HG03139 (cell line): ENCODE measurements around the gene KRTAP10-12.
"Not testable (repeated sequence)": the region's sequence is repeated elsewhere in the genome, so short reads cannot be mapped to it uniquely, and the experiment has no call there.

Experiments
- ATAC-seq: cut with Tn5 transposase; IDR thresholded peaks from one replicate; pipeline ENCODE4 v1.9.1; 2021; ENCODE audit not compliant: unreplicated experiment

KRTAP10-12 gene, protein sequence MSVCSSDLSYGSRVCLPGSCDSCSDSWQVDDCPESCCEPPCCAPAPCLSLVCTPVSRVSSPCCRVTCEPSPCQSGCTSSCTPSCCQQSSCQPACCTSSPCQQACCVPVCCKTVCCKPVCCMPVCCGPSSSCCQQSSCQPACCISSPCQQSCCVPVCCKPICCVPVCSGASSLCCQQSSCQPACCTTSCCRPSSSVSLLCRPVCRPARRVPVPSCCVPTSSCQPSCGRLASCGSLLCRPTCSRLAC

DNA sequence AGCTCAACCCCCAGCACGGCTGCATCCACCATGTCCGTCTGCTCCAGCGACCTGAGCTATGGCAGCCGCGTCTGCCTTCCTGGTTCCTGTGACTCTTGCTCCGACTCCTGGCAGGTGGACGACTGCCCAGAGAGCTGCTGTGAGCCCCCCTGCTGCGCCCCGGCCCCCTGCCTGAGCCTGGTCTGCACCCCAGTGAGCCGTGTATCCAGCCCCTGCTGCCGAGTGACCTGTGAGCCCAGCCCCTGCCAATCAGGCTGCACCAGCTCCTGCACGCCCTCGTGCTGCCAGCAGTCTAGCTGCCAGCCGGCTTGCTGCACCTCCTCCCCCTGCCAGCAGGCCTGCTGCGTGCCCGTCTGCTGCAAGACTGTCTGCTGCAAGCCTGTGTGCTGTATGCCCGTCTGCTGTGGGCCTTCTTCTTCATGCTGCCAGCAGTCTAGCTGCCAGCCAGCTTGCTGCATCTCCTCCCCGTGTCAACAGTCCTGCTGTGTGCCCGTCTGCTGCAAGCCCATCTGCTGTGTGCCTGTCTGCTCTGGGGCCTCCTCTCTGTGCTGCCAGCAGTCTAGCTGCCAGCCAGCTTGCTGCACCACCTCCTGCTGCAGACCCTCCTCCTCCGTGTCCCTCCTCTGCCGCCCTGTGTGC, at the start of gene KRTAP10-12:
Gene KRTAP10-12 (plus strand): TSS at position 1 of the 639 bp plus-strand sequence. CDS start 30 bp downstream, at position 31.
- ATAC-seq, result not testable (repeated sequence)

DNA sequence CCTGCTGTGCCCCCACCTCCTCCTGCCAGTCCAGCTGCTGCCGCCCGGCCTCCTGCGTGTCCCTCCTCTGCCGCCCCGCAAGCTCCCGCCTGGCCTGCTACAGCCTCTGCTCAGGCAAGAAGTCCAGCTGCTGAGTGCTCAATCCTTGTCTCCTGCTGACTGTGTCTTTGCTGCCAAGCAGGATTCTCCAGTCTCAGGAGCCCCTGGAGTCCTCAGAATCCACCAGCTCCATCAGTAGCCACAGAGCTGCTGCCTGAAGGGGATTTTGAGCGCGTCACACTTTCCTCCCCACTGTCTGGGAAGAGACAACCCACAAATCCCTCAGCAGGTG, 49.8 kb upstream of the KRTAP10-12 start:
- ATAC-seq, result no peak

DNA sequence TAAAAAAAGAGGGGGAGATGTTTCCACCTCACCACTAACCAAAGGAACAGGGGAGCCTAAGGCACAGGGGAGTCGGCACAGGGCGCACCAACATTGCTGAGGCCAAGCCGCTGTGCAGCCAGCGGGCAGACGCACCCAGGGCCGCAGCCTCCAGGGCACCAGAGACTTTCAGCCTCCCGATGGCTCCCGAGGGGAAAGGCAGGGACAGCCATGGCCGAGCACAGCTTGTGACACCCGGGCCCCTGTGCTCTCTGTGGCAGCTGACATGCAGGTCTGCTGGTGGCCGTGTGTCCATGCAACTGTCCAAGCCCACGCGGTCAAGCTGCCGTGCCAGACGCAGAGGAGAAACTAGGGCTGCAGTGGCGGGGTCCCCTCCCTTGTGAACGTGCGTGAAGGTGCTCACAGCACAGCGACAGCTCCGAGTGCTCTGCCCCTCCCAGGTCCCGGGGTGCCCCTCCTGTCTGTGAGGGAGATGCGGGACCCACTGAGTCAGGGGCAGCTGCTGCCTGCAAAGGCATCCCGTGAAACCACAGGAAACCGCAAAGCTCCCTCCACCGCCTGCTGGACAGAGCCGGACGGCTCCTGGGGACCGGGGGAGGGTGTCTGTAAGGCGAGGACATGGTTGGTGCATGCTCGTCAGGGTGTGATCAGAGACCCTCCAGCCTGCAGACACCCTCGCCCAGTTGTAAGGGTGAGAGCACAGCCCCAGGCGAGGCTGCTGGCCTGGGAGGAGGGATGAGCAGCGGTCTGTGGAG, 48.2 kb upstream of the KRTAP10-12 start:
- ATAC-seq, result no peak

DNA sequence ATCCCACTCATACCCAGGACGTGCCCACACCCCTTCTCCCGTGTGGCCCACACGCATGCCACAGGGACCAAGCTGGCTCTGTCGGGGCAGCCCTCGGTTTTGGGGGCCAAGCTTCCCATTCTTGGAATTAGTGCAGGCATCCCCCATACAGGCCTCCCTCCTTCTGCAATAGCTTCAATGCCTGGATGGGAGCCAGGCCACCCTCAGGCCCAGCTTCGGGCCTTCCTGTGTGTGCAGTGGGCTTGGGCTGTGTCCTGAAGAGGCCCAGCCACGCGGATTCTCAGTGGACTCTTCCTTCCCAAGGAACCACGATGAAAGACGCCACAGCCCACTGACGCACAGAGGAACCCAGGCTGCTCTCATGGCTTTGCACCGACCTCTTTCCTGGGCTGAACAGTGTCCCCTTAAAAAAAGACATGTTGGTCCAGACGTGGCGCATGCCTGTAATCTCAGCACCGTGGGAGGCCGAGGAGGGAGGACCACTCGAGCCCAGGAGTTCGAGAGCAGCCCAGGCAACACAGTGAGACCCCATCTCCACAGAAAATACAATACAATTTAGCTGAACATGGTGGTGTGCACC, 47.4 kb upstream of the KRTAP10-12 start:
- ATAC-seq, result no peak

DNA sequence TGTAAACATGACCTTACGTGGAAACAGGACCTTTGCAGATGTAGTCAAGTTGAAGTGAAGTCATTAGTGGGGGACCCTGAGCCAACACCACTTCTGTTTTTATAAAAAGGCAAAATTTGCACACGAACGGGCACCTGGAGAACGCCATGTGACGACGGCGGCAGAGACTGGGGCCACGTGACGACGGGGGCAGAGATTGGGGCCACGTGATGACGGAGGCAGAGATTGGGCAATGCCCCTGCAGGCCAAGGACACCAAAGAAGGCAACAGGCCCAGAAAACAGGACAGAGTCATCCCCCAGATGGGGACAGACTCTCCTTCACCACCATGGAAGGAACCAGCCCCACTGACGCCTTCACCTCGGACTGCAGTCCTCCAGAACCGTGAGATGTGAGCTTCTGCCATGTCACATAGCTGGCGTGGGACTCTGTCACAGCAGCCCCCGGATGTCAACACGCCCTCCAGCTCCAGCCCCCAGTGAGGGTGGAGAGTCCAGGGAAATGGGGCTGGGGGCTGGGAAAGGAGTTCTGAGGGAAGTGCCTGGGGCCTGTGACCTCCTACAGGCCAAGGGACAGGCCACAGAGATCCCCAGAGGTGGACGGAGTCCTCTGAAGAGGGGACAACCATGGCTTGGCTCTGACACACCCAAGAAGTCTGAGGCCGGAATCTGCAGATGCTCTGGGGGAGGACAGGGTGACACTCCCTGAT, 46.6 kb upstream of the KRTAP10-12 start:
- no peak for ATAC-seq

DNA sequence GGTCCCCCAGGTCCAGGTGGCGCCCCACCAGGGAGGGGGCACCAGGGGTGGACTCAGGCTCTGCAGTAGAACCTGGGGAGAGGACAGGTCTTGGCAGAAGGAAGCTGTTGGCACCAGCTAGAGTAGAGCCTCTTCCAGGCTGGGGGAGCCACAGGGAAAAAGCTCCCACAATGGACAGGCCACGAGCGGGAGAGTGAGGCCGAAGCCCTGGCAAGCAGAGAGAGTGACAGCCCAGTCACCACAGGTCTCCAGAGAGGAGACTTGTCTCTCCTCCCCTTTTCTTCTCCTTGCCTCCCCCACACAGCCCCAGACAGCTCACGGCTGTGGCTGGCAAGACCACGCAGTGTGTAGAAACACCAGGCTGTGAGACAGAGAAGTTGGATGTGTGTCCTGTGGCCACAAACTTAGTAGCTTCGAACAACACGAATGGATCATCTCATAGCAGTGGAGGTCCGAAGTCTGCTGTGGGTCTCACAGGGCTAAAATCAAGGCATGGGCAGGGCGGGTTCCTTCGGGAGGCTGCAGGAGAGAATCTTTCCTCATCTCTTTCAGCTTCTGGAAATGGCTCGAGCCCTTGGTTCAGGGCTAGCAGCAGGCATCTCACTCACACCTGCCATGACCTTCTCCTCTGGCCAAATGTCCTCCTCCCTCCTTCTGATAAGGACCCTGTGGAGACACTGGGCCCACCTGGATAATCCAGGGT, 45.8 kb upstream of the KRTAP10-12 start:
- ATAC-seq, result no peak

DNA sequence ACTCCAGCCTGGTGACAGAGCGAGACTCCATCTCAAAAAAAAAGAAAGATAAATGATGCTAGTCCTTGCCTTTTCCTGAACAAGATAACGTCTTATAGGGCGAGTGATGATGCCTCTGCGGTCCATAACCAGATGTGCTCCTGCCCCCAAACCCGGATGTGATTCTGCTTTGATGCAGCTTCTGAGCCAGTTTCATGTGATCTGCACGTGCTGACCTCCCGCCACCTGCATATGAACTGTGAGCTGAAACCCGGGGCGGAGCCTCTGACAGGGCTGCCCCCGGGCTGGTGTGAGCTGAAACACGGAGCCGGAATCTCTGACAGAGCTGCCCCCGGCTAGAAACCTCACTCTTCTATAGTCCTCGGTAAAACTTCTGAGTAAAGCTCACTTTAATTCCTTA, 43.8 kb upstream of the KRTAP10-12 start:
- ATAC-seq, result no peak

DNA sequence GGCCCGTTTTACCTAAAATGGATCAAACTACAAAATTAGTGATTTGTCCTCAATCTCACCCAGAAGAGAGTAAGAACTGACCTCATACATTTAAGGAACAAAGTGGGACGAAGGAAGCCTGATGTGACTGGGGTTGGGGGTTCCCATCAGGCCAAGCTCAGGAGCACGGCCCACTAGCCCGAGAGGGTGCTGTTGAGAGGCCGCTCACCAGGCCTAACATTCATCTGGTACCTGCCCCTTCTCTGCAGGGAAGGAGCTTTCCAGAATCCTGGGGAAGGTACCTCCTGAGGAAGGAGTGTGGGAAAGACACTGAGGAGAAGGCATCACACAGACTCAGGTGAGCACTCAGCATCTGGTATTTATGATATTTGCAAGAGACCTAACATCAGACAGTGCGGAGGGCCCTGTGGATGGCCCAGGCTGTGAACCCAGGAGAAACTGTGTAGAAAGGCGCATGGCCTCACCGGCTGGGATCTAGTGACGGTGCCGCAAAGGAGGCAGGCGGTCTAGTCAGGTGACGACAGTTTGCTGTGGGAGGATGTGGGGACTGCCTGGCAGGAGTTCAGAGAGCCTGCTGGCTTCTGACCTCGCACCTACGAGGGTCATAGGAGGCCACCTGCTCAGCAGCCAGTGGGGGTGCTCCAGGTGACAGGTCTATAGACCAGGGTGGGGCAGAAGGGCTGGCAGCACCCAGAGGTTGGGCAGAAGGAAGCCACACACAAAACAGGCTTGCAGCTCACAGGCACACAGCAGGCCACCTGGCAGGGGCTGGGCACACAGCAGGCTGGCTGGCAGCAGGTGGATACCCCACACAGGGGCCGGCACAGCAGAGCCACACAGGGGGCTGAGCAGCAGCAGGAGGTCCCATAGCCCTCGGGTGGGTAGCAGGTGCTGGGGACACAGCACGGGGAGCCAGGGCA, 43.1 kb upstream of the KRTAP10-12 start:
- ATAC-seq, result no peak

DNA sequence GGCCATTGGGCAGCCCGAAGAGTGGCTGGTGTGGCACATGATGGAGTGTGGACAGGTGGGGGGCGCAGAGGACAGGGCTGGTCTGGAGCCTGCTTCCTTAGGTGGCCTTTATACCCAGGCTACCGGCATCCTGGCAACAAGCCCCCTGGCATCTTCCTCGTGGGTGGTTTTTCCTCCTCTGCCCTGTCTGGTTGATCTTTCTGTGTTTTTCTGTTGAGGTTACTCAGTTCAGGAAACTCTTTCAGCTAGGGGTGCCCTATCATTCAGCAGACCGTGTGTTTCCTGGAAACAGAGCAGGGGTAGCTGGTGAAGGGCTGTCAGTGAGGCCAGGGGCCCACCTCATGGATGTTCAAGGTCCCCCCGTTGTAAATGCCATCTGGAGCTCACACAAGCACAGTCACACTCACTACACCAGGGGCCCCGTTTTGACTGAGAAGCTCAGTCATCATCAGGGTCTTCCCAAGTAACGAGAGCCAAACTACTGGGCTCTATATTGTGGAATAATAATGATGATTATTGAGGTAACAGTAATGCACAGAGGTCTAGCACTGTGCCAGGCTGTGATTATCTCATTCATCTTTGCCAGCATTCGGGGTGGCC, 42.3 kb upstream of the KRTAP10-12 start, which contains the start of gene KRTAP12-4:
Gene KRTAP12-4 (minus strand): TSS at position 84 of the 600 bp plus-strand sequence. CDS start 45 bp downstream, at position 39.
- ATAC-seq, result no peak

DNA sequence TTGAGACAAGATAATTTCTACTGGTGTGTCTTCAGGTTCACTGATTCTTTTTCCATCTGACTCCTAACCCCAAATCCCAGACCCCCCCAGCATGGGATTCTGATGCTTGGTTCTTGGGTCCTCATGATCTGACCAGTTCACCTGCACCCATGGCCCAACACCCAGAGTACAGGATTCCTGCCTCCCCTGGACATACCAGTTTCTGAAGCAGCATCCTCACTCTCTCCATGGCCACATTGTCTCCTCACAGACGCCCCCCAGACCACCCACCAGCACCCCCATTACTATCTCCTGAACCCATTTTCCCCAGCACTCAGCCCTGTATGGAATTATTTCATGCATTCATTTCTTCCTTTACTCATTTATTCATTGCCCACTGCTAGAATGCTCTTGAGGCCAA, 40.1 kb upstream of the KRTAP10-12 start:
- no peak for ATAC-seq

DNA sequence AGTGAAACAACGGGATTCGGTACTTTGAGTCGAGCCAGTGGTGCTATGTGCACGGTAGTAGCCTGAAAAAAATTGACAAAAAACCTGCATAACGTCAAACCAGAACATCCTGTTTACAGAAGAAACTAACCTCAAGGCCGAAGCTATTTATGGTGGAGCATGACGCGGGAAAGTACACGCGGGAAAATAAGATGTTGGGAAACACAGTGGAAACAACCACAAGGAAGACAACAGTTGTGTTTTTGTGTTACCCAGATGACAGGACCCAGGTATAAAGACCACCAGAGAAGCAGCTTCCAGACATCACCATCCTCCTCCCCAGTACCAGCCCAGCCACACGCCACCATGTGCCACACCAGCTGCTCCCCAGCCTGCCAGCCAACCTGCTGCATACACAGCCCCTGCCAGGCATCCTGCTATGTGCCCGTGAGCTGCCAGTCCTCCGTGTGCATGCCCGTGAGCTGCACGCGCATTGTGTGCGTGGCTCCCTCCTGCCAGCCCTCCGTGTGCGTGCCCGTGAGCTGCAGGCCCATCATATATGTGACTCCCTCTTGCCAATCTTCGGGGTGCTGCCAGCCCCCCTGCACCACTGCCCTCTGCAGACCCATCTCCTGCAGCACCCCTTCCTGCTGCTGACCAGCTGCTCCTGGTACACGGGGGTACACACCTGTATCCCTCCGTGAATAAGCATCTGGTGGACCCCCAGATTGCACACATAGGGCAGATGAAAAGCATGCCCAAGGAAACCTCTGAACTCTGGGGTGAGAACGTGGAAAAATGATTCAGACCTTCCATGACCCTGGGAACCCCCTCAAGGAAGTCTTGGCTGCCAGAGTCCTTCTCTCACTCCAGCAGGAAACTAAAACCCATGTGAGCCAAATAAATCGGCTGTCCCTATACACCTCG, 39.1 kb upstream of the KRTAP10-12 start, which contains the start of gene KRTAP12-3:
Gene KRTAP12-3 (plus strand): TSS at position 298 of the 906 bp plus-strand sequence. CDS start 48 bp downstream, at position 346.
- no peak for ATAC-seq

DNA sequence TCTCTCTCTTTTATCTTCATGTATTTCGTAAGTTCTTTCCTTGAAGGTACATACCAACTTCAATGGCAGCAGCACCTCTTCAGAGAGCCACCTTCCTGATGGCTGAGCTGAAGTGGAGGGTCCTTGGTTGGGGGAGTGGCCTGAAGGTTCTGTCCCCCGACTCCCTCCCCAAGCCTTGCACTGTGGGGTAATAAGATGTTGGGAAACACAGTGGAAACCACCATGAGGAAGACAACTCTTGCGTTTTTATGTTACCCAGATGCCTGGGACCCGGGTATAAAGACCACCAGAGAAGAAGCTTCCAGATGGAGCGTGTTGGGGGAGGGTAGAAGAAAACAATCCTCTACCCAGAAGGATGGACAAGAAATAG, 38.4 kb upstream of the KRTAP10-12 start:
- no peak for ATAC-seq

DNA sequence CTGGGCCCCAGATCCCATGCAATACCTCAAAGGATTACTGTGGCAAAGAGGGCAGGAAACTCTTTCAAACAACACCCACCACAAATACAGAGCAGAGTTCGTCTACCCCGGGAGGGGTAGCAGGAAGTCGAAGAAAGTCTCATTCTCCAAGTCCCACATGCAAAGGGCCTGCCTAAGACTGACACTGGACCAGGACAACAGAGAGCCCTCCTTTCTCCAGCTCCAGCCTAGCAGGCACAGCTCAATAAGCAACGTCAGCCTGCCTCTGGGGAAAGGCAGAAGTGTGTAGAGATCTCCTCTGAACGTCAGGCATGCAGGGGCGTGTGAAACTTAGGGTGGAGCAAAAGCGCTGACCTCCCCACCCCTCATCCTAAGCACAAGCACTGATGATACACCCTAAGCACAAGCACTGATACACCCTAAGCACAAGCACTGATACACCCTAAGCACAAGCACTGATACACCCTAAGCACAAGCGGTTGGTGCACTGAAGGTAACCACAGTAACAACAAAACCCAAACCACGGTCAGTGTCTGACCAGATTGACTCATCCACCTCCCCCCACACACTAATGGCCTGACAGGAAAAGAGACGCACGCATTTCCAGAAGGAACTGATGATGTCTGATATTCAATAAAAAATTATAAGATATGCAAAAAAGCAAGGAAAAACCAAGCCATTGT, 37.9 kb upstream of the KRTAP10-12 start:
- no peak for ATAC-seq

DNA sequence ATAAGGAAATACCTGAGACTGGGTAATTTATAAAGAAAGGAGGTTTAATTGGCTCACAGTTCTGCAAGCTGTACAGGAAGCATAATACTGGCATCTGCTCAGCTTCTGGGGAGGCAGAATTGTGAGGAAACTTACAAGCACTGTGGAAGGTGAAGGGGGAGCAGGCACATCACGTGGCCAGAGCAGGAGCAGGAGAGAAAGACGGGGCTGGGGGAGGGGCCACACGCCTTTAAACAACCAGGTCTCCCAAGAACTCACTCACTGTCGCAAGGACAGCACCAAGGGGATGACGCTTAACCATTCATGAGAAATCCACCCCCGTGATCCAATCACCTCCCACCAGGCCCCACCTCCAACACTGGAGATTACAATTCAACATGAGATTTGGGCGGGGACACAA, 35.4 kb upstream of the KRTAP10-12 start:
- not testable (repeated sequence) for ATAC-seq

DNA sequence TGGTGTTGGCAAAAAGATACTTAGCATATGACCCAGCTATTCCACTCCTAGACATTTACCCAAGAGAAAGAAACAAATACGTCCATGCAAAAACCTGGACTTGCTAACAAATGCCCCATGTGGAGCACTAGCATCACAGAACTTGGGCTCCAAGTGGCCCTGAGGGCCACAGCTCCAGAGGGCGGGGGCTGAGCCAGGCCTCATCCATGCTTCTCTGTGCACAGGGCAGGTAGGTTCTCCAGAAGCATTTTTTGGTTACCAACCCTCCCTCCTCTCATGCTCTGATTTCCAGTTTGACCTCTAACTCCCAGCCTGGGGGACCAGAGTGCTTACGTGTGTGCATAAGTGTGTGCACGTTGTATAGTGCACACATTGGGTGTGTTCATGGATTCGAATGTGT, 32.3 kb upstream of the KRTAP10-12 start:
- no peak for ATAC-seq

DNA sequence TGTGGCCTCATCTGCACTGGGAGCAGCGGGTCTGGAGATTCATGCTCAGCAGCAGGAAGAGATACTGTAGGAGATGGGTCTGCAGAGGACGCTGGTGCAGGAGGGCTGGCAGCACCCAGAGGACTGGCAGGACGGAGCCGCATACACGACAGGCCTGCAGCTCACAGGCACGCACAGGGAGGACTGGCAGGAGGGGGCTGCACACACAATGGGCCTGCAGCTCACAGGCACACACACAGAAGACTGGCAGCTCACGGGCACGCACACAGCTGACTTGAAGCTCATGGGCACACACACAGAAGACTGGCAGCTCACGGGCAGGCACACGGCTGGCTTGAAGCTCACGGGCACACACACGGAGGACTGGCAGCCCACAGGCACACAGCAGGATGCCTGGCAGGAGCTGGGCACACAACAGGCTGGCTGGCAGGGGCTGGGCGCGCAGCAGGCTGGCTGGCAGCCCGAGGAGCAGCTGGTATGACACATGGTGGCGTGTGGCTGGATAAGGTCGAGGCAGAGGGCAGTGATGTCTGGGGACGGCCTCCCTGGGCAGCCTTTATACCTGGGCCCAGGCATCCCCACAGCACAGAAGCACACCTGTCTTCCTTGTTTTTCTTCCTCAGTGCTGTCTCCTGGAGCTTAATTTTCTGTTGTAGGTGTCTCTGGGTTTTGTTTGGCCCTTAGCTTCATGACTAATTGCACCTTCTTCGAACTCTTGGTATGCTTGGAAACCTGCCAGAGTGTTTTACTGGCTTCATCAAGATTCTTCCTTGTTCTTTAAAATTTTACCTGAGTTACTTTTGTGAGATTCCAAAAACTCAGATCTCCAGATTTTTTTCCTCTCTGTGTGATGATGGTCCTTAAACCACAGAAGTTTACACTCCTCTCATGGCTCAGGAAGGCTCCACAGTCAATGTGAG, 30.3 kb upstream of the KRTAP10-12 start, which contains the start of gene KRTAP12-2:
Gene KRTAP12-2 (minus strand): TSS at position 527 of the 920 bp plus-strand sequence. CDS start 41 bp downstream, at position 486.
- ATAC-seq, result no peak
